Activated CD4-positive, alpha-beta T cell treated with anti-CD3 and anti-CD28 coated beads for 24 hours (primary cell): ENCODE measurements around the gene WNT7A.

Source experiments
- DNase-seq, 2 donors: peaks; one replicate each; pipeline ENCODE4 v3.0.0-alpha.2; 2020; ENCODE audit warnings: low read depth in 2 of 2

WNT7A gene

DNA sequence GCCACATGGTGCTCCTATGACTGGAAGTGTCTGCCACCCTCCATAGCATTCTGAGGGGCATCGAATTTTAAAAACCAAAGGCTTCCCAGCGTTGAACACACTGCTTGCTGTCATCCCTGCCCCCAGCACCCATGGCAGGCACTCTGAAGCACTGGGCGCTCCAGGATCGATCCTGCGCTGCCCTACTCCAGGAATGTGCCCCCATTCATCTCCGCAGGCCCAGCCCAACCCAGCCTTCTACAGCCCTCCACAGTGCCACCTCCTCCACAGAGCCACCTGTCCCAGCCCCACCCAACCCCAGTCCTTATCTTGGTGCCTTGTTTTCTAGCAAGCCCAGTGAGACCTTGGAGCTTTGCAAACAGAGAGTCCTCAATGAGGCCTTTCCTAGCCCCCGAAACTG is 52.2 kb downstream of the WNT7A start:
- no peak for DNase-seq

- DNase-seq, result no peak
Observed at GRCh38 chr3:13827256-13827655, 52.6 kb downstream of the WNT7A start.

GRCh38 chr3:13826672-13827071 is 53.2 kb downstream of the WNT7A start:
- DNase-seq, result no peak

DNA sequence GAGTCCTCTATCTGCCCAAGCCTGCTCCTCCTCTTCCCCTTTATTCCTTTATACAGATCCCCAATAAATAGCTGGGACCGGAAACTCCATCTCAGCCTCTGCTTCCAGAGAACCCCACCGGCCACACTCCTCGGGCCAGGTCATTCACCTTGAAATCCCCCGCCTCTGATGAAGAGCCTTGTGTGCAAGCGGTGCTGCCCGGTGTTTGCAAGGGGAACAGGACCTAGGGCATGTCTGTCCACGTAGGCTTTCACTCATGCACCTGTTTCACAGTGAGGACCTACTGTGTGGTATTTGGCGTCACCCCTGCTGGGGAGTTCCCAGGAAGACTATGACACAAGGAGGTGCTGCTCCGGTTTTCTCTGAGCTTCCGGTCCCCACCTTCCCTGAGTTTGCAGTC is 54.0 kb downstream of the WNT7A start:
- no peak for DNase-seq

DNA sequence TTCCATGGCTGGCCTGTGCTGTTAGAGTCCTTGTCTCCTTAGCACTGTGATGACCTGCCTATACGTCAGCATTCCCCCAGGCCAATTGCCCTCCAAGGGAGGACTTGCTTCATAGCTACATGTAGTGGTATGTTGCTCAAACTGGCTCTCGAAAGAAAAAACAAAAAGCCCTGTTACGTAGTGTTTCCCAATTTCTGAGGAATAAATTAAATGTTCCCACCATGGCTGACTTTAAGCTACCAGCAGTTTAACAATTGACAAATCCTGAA is 54.6 kb downstream of the WNT7A start:
- no peak for DNase-seq

DNA sequence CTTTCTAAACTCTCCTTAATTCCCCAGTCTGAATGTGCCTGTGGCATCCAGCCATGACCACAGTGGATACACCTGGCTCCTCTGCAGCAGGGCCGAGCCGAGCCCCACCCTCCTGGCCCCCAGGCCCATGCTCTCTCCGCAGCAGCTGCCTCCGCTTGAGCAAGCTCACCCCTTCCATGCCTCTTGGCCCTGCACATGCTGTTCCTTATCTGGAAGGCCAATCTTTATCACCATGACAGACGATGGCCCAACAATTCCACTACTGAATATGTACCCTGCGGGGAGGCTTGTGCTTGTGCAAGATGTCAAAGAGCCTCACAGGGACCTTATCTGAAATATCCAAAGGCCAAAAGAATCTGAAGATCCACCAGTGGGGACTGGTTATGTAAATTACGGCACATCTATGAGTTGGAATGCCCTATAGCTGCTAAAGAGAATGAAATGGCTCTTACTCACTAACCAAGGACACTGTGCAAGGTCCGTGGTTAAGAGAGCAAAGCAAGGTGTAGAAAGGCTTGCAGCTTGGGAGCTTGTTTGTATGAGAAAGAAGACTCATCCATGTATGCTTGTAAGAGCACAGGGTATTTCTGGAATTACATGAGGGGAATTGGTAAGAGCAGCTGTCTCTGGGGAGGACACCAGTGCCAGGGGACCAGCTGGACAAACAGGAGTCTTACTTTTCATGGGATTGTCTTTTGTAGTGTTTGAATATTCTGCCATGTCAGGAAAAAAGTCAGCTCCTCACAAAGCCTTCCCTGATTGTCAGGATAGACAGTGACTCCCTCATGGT is 55.2 kb downstream of the WNT7A start:
- DNase-seq, result no peak

DNA sequence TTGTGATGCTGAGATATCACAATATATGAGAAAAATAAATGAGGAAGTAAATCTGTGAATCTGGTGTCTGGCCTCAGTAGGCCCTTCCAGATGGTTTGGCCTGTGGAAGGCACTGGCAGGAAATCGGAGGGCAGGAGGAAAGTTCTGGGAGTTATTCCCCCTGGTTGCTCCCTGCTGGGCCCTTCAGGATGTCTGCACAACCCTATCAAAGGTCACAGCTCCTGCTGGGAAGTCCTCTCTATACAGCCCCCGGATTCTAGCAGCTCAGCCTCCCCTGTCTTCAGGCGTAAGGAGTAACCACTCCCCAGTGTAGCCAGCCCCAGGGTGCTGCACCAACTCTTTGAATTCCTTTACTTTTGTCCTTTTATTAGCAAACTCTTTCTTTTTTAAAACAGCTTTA is 56.2 kb downstream of the WNT7A start:
- DNase-seq, result no peak

DNA sequence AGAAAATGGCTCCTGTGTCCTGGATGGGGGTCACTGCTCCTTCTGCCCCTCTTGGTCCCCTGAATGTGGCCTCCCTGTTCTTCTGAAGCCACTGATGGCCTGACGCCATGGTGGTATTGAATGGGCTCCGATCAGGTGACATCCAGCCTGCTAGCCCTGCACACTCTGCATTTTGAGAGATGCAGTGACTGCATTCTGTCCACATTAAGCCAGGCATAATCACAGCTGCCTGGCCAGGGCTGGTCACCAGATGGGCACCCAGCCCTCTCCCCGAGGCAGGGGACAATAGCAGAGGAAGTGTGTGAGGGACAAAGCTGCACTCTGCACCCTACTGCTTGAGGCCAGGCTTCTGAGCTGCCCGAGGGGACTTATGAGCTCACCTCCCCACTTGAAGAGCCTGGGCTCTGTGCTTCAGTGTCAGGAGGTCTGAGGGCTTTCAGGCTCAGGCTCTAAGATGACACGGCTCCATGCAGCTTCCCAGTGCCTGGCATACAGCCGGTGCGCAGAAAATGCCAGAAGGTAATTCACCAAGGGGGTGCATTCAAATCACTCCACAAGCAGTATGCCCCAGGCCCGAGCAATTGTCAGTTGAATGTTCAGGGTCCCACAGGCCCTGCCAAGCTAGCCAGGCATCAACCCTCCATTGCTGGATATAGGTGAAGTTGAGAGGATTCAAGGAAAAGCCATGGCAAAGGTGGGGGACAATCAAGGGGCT is 56.8 kb downstream of the WNT7A start:
- DNase-seq, result no peak

GRCh38 chr3:13822042-13822441 is 57.8 kb downstream of the WNT7A start:
- no peak for DNase-seq

GRCh38 chr3:13821126-13821525 is 58.7 kb downstream of the WNT7A start:
- no peak for DNase-seq

GRCh38 chr3:13818919-13819318 is 61.0 kb downstream of the WNT7A start:
- no peak for DNase-seq

- DNase-seq, result no peak
Observed at GRCh38 chr3:13815088-13815683, 64.7 kb downstream of the WNT7A start.

- DNase-seq, result no peak
Observed at GRCh38 chr3:13812034-13812471, 67.8 kb downstream of the WNT7A start.

DNA sequence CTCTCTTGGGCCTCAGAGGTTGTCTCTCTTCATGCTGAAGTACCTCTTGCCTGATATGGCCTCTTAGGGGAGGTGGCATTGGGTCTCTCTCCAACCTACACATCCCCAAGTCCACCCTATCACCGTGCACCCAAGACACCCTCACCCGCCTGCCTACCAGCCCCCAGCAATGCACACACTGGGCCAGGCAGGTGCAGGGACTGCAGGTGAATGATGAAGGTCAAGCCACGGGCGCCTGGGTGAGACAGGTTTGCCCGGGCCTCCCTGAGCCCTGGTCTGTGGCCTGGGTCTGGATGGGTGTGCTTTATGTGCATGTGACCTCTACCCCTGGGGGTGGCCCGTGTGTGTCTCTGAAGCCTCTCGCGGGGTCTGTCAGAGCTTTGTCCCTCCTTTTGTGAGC is 68.3 kb downstream of the WNT7A start:
- no peak for DNase-seq

DNA sequence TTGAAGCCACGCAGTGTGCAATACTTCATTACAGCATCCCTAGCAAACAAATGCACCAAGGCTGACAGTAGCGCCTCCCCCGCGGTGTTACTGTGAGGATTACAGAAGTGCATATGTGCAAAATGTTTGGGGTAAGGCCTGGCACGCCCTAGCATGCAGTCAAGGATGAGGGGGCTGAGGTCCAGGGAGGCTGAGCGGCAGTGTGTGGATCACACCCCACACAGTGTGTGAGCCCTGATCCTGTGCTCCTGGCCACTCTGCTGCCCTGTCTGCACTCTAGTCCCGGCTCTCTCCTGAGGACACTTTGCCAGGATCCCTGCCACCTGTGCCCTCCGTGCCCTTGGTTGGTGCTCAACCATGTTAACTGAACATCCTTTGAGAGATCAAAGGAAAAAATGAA is 71.3 kb downstream of the WNT7A start:
- DNase-seq, result no peak

DNA sequence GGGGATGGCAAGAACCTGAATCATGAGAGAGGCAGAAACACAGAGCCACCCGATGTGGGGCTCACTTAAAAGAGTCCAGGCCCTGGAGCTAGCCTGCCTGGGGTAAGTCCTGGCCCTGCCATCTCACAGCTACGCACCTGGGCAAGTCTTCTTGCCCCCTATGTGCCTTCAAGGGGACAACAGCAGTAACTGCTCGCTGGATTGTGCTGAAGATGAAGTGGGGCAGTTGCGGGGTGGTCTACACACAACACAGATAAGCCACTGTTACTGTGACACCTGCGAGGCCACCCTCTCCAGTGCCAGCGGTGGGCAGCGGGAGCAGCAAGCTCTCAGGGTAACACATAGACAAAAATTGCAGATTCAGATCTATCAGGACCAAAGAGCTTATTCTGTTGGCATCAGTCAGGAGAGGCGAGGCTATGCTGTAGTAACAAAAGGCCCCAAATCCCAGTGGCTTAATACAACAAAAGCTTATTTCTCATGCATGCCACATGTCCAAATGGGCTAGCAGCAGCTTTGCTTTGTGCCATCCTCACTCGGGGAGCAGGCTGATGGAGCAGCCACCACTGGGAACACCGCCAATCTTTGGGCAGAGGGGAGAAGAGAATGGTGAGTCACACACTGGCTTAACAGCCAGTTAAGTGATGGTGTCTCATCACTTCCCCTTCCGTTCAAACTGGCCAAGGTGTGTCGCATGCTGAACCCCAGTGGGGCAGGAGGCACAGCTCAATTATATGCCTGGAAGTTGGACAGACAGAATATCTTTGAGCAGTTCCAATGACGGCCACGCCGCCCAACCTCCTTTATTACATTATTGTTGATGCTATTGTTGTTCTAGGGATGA is 78.3 kb downstream of the WNT7A start:
- no peak for DNase-seq

GRCh38 chr3:13800064-13800463 is 79.8 kb downstream of the WNT7A start:
- DNase-seq, result no peak

GRCh38 chr3:13798401-13798800 is 81.5 kb downstream of the WNT7A start:
- DNase-seq, result no peak

DNA sequence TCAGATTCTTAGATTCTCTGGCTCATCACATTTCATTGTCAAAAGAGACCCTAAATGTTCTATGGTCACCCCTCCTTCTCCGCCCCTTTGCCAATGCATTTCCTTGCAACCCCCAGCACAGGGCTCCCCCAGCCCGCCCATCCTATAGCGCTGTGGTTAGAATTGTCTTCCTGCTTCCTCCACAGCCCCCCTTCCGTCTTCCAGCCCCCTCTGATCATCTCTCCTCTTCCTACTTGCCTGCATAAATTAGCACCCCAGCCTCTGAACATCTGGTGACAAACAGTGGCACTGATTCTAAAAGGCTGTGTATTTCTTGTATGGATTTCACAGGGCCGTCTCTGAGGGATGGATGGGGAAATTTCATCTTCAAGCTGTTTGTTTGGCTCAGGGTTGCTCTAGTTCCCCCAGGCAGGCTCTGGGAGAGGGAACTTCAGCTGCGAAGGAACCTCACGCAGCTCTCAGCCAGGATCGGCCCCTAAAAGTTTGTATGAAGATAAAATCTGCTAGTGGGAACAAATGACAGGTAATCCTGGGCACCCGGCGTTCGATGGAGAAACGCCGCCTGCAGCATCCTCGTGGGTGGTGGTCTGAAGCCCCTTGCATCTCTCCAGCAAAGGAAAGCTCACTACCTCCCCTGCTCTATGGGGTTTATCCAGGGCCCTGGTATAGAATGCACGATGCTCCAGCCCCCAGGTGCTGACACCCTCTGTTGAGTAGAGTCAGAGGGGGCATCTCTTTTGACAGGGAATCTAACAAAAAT is 83.0 kb downstream of the WNT7A start:
- no peak for DNase-seq

DNA sequence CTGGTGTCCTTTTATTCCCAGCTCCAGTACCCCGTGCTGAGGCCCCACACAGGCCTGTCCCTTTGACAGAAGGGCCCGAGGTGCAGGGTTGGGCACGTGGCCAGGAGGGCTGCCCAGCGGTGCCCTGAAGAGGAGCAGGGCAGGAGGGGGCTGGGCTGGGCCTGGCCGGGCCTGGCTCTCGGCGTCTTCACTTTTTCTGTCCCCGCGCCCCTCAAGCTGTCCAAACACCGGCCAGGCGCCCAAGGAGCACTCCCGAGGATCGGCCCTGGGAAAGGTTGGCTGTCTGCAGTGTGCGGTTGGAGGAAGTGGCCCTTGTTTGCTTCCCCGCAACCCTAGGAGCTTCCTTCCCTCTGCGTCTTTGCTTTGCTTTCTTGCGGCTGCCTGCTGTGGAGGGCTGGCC is 84.1 kb downstream of the WNT7A start:
- DNase-seq, result no peak

DNA sequence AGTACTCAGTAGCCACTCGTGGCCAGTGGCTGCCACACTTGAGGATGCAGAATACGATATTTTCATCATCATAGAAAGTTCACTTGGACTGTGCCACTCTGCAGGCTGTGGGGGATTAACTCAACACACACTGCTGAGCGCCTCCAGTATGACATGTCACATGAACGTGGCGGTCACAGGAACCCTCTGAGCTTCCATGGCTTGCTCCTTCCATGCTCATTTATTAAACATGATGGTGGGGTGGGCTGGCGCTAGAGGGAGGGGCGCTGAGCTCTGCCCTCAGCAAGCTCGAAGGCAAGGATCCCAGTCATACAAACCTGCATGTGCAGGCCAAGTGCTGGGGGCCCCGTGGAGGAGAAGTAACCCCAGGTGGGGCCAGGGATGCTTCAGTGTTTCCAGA is 85.5 kb downstream of the WNT7A start:
- no peak for DNase-seq

GRCh38 chr3:13793451-13793850 is 86.4 kb downstream of the WNT7A start:
- no peak for DNase-seq
